ENCODE results near the gene CRB3. TPM values are rescaled to one million over a fixed set of nuclear protein-coding genes. Genes with fewer than 3 reads are reported as not detected.

CRB3 gene
- total and polyA plus RNA-seq, 2 of the 8 experiments (the other 6 are each of a cell fraction or from before 2014, with no cell fraction given) = 21.1 to 24.6 TPM

DNA sequence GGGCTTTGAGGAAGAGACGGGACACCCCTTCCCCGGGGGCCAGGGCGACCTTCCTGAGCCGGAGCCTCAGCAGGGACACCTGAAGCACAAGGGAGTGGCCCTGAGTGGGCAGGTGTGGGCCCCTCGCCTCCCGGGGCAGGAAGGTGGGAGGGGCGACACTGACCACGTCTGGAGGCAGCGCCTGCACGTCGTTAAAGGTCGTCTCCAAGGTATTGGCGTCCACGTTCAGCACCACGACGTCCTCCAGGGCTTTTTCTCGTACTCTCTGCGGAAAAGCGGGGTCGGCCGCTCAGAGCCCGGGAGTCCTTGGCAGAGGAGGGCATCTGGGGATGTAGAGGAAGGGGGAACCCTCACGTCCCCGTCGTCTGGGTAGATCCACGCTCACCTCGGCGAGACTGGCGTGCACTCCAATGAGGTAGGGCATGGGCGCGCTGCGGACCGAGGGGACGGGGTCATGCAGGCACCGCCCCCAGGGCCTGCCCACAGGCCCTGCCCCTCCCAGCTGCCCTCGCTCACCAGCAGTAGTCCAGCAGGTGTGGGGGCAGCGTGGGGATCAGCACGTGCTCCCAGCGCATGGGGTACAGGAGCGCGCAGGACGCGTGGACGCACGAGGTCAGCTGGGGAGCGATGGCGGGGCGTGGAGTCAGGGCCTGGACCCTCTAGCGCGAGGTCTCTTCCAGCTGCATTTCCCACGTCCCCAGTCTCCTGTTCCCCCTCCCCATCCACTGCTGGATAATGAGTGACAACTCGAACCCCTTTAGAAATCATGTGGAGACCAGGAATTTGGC is 11.4 kb downstream of the CRB3 start (continued):
- no peak for TF ChIP-seq NRF1 (IDR thresholded peaks at IDR 0.05; ENCODE audit: low read depth, low read length)
- no peak for TF ChIP-seq FOSL1 (IDR thresholded peaks at IDR 0.05; ENCODE audit: insufficient read depth, low read depth, low read length)
- TF ChIP-seq SRF (IDR thresholded peaks at IDR 0.05; ENCODE audit: low read depth, low read length) = no peak
- peak; percentile 69 for TF ChIP-seq E2F6 (IDR thresholded peaks at IDR 0.05)
- no peak for TF ChIP-seq EGR1 (IDR thresholded peaks at IDR 0.05; ENCODE audit: borderline replicate concordance, low read depth, low read length)
- TF ChIP-seq SIX5 (IDR thresholded peaks at IDR 0.05; ENCODE audit: low read depth, low read length) = no peak
- no peak for TF ChIP-seq RNF2 (IDR thresholded peaks at IDR 0.05; ENCODE audit: borderline replicate concordance, low read depth, low read length, missing control alignments, poor library complexity, severe bottlenecking)
- peak; percentile 87 for TF ChIP-seq KDM4A (IDR thresholded peaks at IDR 0.05; ENCODE audit: low read depth, low read length, severe bottlenecking)
- no peak for TF ChIP-seq ATF3 (IDR thresholded peaks at IDR 0.05; ENCODE audit: insufficient read depth, low read depth, low read length)
- TF ChIP-seq RXRA (IDR thresholded peaks at IDR 0.05; ENCODE audit: insufficient read depth, low read depth, low read length) = no peak
- TF ChIP-seq PHF8 (conservative IDR thresholded peaks at IDR 0.05; ENCODE audit: low read depth, low read length) = 0 out of 2 replicates have a peak, but pooled peaks have one; percentile 23
- no peak; the same call in 1 of the 2 replicates for TF ChIP-seq RBBP5 (IDR thresholded peaks at IDR 0.05; ENCODE audit: borderline replicate concordance, low read depth, low read length)
- TF ChIP-seq CHD1 (IDR thresholded peaks at IDR 0.05; ENCODE audit: low read depth, low read length) = no peak
- TF ChIP-seq SP4 (IDR thresholded peaks at IDR 0.05; ENCODE audit: low read length) = no peak
- TF ChIP-seq CBX5 (IDR thresholded peaks at IDR 0.05; ENCODE audit: low read depth, low read length) = no peak
- TF ChIP-seq CTBP2 (IDR thresholded peaks at IDR 0.05; ENCODE audit: borderline replicate concordance, insufficient read depth, insufficient read length, low read length) = no peak
- no peak for TF ChIP-seq TAF7 (optimal IDR thresholded peaks at IDR 0.05; ENCODE audit: borderline replicate concordance, low read depth, low read length)

All from H1 (cell line).